Activated naive CD4-positive, alpha-beta T cell (primary cell): ENCODE measurements around the gene MRPL32.

Source experiments
- DNase-seq, 4 experiments: peaks; one replicate each; lab custom pipeline; 2025; lab: John Stamatoyannopoulos, UW

MRPL32 gene

DNA sequence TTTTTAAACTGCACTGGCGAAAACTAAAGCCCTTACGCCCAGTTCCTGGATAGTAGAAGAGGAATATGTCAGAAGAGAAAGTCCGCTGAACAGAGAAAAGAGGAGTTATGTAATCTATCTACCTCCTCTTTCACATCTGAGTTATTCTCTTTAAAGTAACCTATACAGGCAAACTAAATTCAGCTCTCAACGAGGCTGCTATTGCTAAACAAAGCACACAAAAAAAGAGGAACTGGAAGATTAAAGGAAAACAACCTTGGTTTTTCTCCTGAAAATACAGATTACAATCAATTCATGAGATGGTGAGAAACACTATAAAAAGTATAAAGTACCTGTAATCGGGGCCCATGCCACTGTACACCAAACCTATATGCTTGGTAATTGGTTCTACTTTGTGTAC is 6.0 kb upstream of the MRPL32 start:
- no peak for DNase-seq

DNA sequence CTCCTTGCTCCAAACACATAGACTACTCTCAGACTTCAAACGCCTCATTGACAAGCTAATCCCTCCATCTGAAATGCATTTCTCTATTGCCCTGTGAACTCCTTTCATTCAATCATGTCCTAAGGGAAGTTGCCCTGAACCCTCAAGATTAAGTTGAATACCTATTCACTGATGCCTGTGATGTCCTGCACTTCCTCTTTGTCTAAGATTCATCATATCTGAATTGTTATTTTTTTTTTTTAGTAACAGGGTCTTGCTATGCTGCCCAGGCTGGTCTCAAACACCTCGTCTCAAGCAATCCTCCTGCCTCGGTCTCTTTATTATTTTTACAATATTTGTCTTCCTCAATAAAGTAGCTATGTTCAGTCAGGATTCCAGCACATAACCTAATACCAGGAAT is 3.4 kb upstream of the MRPL32 start:
- DNase-seq: no peak

DNA sequence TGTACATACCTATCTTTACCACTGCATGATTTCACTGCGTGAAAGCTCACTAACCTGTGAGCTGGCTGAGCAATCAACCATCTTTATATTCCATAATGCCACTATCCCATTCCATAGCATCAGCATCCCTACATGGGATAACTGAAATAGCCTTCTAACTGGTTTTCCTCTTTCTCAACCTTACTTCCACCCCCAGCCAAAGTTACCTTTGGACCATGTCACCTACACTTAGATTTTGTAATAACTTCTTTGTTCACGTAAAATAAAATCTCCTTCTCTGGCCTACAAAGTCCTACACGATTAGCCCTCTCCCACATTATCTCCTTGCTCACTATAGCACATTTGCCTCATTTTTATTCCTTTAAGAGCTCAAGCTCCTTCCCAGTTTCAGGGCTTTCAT is 2.7 kb upstream of the MRPL32 start:
- no peak for DNase-seq

DNA sequence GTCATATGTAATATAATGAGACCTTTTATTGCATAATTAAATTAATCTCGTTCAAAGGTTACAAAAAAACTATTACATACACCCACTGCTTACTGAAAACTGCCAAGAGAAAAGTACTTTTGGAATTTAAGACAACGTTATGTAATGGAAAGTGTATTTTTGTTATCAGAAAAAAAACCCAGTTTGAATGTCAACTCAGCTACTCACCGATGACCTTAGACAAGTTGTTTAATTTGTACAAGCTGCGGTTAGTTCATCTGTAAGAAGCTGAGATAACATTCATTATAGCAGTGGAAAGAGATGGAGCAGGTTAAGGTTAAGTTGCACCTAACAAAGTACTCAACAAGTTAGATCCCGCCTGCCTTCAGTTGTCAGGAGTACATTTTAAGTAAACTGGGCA is 1.3 kb upstream of the MRPL32 start:
- DNase-seq: no peak

DNA sequence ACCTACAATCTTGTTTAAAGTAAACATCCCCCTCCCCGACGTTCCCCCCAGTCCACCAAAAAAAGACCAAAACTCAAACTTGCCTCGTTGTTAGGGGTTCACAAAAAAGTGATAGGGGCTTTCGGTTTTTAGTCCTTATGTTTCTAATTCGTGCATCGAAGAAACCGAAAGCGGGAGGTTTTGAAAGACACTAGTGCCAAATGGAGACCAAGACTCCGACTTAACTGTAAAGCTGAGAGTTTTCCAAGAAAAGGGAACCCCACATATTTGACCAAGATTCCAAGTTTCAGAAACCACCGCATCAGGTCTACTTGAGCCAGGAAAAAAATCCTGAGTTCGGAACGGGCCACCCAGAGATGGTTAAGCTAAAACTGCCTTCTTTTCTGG is 736 bp upstream of the MRPL32 start:
- DNase-seq: no peak

DNA sequence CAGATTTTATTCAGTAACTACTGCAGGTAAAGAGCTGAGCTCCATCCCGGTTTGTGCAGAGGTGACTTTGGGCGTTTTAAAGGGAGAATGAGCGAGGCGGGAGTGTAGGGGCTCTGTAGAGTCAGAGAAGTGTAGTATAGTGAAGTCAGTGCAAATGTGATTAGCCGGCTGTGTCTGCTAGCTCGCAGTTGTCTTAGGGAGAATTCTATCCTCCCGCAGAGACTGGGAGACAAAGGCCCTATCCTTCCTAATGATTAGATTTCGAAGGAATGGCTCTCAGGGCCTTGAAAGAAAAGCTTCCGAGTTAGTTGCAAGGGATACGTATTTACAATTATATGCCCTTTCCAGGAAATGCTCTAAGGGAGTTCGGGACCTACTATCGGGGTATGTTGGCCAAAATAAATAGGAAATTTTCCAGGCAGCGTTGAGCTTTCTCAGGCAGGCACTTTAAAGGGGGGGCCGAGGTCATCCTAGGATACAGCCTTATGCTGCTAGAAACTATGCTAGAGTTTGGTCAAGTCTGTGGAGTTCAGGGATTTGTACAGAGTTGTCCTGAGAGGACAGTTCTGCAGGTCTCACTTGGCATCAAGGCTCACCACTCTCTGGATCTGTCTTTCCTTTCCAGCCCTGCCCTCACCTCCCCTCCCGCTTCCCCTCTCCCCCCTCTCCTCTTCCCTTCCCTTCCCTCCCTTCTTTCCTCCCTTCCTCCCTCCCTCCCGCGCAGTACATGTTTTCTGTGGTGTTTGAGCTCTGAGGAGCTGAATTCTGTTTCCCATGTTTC is 825 bp downstream of the MRPL32 start:
- no peak for DNase-seq

DNA sequence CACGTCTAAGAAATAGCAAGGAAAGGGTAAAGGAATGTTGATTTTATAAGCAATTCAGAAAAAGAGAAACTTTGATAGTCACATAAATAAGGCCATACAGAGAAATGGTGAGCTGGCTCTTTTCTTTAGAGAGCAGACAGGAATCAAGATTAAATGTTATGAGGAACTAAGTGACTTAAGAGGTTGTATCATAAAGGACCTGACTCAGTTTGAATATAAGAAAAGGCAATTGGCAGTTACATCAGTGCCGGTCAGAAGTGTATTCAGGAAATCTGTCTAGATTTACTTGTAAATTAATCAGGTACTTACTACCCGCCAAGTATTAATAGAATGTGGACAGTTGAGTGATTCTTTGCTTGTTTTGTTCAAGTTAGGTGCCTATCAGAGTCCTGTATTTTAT is 2.1 kb downstream of the MRPL32 start:
- no peak for DNase-seq

DNA sequence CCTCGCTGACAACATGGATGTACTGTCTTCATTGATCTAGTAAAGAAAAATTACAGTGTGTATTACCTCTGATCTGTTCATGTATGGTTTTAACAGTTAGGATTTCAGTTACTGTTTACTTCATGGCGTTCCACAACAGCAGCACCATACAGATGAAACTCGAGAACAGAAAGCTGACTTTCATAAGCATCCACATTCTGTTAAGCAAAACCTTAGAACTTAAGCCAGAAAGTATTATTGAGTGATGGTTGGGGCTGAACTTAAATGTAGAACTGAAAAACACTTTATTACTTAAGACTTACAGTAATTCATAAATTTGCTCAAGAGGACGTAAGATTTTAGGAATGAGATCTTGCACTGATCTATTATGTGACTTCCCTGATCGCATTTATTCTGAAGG is 3.7 kb downstream of the MRPL32 start:
- DNase-seq: no peak

DNA sequence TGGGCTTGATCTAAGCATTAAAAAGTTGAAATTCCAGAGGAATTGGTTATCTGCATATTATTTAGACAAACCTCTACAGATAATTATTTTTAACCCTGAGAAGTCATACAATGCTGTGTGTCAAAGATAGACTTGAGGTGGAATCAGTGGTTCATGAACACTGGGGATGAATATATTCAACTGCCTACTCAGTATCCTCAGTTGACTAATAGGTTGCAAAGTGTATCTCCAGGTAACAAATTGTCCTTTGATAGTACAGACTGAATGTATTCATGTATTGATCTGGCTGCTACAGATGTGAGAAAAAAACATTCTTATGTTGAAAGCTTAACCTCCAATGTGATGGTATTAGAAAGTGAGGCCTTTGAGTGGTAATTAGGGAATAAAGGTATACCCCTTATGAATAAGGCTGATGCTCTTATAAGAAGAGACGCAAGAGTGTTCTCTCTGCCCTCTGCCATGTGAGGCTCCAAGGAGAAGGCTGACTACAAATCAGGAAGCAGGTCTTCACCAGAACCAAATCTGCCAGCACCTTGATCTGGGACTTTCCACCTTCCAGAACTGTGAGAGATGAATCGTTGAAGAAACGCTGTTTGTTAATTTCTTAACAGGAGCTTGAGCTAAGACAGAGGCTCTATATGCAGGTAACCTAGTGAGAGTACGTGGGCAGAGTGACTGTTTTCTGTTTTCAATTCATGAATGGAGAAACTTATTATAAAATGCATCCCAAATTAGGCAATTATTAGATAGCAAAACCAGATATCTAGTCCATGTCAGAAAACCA is 7.5 kb downstream of the MRPL32 start:
- DNase-seq: no peak

DNA sequence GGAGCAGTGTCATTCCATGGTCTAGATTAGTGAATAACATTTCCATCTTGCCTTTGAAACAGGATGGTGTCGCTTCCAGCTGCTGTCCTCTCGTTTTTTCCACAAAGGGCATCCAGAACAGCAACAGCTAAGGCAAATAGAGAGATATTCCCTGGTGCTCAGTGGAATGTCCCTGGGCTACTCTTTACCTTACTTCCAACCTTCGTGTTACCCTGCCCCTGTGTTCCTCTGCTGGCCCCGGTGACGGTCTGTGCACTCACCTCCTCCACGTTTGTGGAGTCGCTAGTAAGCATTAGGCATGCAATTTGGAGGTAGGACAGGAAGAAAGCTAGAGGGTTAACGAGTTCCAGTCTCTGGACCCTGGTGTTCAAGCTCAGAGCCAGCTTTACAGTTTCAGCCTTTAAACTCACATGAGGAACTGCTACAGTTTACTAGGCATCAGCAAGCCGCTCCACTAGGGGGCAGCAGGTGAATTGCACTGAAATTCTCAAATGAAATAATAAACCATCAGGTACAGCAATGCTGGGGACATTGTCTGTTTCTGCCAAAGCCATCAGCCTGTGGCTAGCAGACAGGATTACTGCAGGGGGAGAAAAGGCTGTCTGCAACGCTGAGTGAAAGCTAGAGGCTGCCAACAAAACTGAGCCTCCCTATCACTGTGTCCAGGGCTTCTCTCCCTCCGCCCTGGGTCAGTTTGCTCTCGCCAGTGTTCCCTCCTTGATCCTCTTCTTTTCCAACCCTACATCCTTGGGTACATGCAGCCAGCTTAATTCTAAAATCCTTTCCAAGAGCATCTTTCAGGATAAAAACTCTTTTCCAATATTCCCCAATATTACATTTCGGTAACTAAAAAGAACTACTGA is 9.0 kb downstream of the MRPL32 start:
- peak; percentile 42 to 73 (median 61) for DNase-seq

DNA sequence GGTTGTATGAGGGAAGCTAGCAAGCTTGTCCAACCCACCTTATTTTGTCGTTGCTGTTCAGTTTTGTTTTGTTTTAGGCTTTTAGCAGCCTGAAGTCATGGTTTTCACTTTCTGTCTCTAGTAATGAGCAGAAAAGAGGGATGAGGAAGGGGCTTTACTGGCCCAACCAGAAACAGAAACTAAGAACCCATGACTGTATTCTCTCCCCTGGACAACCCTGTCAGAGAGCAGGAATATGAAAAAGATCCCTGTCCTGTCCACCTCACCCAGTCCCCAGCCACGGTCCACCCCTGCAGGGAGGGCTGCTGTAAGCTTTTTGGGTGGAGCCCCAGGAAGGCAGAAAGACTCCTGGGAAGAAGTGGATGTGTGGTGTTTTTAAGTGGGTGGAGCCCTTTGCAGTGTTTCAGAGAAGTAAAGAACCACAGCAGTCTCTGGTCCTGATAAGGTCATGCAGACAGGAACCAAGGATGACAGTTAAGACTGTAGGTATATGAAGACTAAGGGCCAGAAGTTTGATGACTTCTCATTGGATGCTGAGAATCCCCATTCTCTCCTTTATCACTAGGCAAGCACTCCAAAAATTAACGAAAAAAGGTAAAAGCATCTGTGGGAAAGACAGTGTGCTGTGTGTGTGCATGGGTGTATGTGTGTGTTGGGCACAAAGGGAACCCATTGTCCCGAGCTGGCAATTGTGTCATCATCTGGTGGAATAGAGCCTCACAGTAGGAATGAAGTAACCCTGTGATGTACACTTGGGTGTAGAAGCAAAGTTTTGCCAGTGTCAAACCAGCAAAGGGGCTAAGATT is 13.8 kb downstream of the MRPL32 start:
- no peak for DNase-seq

DNA sequence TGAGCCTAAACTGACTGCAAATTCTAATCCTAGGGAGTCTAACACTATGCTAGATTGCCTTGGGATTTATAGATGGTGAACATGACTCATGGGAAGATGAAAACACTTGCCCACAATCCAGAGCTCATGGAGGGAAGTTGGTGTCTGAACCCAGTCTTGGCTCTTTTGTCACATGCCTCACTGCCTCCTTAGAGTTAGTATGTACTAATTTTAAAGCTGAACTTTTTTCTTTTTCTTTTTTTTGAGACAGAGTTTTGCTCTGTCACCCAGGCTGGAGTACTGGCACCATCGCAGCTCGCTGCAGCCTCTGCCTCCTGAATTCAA is 14.4 kb downstream of the MRPL32 start:
- no peak for DNase-seq

DNA sequence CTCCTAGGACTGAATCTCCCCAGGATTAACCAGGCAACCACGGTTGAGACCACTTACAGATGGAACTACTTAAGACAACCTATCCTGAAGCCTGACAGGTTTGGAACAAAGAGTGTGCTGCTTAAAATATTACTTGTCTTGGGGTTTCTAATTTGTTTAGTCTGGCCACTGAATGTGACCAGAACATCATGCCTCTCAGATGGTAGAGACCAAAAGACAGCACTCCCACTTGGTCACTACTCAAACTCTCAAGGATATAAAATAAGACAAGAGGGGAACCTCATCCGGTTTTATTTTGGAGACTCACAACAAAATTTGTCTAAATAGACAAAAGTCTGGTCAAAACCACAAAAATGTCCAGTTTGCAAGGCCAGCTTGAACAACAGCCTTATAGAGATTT is 15.3 kb downstream of the MRPL32 start:
- no peak for DNase-seq

DNA sequence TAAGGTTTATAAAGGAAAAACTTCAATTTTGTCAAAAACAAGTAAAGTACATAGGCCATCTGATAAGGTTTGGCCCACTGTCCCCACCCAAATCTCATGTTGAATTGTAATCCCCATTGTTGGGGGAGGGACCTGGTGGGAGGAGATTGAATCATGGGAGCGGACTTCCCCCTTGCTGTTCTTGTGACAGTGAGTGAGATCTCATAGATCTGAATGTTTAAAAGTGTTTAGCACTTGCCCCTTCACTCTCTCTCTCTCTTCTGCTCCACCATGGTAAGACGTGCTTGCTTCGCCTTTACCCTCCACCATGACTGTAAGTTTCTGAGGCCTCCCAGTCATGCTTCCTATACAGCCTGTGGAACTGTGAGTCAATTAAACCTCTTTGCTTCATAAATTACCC is 18.2 kb downstream of the MRPL32 start:
- no peak for DNase-seq

DNA sequence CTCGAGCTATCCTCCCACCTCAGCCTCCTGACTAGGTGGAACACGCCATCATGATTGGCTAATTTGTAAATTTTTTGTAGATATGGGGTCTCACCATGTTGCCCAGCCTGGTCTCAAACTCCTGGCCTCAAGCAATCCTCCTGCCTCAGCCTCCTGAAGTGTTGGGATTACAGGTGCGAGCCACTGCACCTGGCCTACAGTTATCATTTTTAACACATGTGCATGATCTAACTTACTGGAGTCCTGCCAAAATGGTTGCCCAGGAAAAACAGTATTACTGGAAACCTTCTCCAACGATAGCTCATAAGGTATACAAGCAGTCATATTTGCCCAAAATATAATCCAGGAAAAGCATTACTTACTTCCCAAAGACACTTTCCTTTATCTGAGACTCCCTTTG is 20.2 kb downstream of the MRPL32 start:
- DNase-seq: no peak

DNA sequence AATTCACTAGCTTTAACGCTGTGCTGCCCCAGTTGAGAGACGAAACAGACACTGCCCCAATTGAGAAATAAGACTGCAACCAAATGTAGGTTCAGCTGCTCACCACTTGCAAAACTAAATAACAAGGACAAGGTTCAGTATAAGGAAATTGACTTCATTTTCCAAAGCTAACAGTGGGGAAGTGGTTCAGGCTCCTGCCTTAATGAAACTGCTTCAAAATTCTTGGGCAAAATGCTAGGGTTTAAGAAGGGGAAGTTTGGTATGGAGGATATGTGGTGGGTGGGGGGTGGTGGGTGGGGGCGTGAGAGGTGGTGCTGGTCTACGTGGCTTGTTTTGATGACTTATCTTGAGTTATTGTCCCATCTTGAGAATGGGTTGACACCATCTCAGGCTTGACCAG is 21.8 kb downstream of the MRPL32 start:
- no peak for DNase-seq

DNA sequence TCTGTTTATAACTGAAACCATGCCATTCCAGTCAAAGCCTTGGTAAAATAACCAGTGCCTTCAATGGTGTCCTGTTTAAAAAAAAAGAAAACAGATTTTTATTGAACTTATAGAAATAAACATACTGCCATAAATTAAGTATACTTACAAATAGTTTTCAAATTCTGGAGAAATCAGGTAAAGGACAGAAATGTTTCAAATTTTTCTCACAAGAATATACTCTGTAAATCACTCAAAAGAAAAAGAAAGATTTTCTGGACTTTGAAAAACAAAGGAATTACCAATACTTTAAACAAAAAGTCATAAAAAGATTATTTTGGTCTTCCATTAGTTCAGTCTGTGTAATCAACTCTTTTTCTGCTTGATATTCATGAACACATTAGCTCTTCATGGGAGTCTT is 23.9 kb downstream of the MRPL32 start:
- no peak for DNase-seq

DNA sequence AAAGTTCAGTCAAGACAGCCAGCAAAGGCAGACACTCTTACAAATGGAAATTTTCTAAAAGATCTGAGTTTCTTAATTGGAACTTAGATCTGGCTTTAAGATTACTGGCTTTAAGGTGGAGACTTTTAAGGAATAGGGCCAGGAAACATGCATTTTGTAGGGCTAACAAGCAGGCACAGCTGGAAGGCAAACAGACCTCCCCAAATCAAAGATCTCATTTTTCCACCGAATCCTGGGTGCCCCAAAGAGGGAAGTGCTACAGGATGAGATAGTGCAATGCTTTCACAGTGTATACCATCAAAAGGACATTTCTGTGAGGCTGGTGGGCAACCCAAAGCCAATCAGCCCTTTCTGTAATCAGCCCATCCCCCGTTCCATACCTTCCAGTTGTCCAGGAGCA is 27.4 kb downstream of the MRPL32 start:
- DNase-seq: no peak

DNA sequence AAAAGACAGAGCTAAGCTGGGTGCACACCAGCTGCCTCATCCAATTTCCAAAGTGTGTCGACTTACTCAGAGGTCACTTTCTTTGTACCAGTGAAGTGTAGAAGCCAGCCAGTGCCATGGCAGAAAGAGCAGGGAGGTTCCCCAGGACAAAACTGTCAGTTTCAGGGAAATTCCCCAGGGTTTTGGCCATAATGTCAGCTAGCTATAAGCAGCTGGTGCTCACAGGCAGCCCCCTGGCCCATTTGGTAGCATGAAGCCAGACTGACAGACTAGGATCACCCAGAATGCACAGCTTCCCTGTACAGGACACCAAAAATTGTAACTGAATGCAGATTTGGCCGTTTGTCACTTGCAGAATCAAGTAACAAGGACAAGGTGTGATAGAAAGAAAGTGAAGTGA is 28.6 kb downstream of the MRPL32 start:
- DNase-seq: no peak

DNA sequence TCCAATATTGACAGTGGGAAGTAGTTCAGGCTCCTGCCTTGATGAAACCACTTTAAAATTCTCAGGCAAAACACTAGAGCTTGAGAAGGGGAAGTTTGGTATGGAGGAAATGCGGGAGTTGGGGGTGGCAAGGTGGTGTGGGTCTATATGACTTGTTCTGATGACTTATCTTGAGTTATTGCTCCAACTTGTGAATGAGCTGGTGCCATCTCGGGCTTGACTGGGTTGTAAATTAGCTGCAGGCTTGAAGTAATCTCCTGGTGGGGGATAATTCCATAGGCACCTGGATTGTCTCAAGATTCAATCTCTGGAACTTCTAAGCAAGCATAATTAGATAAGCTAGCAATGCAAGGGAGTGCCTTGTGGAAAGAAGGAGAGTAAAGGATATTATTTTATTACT is 29.0 kb downstream of the MRPL32 start:
- DNase-seq: no peak

DNA sequence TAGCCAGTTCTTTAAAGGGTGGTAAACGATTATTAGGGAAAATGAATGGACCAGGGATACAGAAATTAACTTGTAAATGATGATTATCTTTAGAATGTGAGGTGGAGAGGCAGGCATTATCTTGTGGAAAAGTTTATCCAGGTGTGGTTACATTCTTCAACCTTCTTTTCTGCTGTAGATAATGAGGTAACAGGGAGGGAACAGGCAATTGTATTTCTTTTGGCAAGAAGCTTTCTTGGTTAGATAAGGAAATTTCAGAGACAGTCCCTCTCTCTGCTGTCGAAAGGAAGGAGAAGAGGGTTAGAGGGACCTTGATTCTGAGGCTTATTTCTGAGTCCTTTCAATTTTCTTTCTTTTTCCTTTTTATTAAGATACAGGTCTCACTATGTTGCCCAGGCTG is 32.1 kb downstream of the MRPL32 start:
- no peak for DNase-seq
